HepG2 (cell line): ENCODE data around the gene SYT9. TPM values are rescaled to one million over a fixed set of nuclear protein-coding genes. Genes with fewer than 3 reads are reported as not detected.

Experiments
- ATAC-seq: fragments of 200-7000 bp; cut with Tn5 transposase; 3 replicates; pipeline ENCODE4 v1.9.1; 2020; ENCODE audit warnings: mild to moderate bottlenecking, moderate library complexity
- BruUV-seq: library from RNA; stranded (reverse); fragments of 400-500 nt; replicated peaks from 2 replicates; lab custom pipeline; 2021; lab: Mats Ljungman, UMichigan
- CTCF ChIA-PET: fragments of 300-600 bp; formaldehyde crosslinking; extraction: SDS; loops from one replicate; lab custom pipeline; 2021; ENCODE audit warnings: low total read pairs, inconsistent platforms, low intra/inter-chr PET ratio; lab: Yijun Ruan, JAX
- POLR2A ChIA-PET: fragments of 350-600 bp; sonication (Branson Sonifier 250); formaldehyde crosslinking; loops from one replicate; lab custom pipeline; 2020; ENCODE audit warnings: antibody characterized with exemption, inconsistent platforms; lab: Yijun Ruan, JAX
- DNase-seq: peaks from one replicate; pipeline ENCODE4 v3.0.0-alpha.2; 2015; ENCODE audit warnings: low spot score
- FAIRE-seq: peaks from 3 replicates; lab custom pipeline; 2011; peaks lifted over from hg19 to GRCh38; lab: Jason Lieb, UNC
- H2AFZ ChIP-seq: one replicate; pipeline ENCODE4 v1.6.1; 2011; ENCODE audit warnings: low read length, inconsistent platforms
- H3K27ac ChIP-seq: fragments of 300-600 bp; 3 replicates; pipeline ENCODE4 v1.8.0; 2011; ENCODE audit warnings: mixed run types, mild to moderate bottlenecking, mixed read lengths, low read length, inconsistent platforms; ENCODE audit not compliant: insufficient read depth; ENCODE audit errors: extremely low read length
- H3K27me3 ChIP-seq, 2 experiments: fragments of 200-600 bp in 1 of 2; 2 replicates in 1 of 2; 3 replicates in 1 of 2; pipeline versions ENCODE4 v1.6.0 to v1.8.0; 2011; ENCODE audit warnings: low read length in 2 of 2, mild to moderate bottlenecking in 2 of 2, moderate library complexity in 2 of 2, inconsistent platforms in 1 of 2; ENCODE audit not compliant: insufficient read depth in 2 of 2, control insufficient read depth in 1 of 2
- H3K36me3 ChIP-seq, 2 experiments: fragments of 200-600 bp in 1 of 2; replicated peaks in 1 of 2; 2 replicates in 1 of 2; 3 replicates in 1 of 2; pipeline versions ENCODE4 v1.5.1 to v1.8.0; 2011; ENCODE audit warnings: low read length in 2 of 2, inconsistent platforms in 1 of 2; ENCODE audit not compliant: insufficient read depth in 2 of 2, control insufficient read depth in 1 of 2
- H3K4me1 ChIP-seq: 2 replicates; pipeline ENCODE4 v1.5.1; 2012; ENCODE audit warnings: low read length, inconsistent platforms; ENCODE audit not compliant: insufficient read depth
- H3K4me2 ChIP-seq: 2 replicates; pipeline ENCODE4 v1.6.0; 2011; ENCODE audit warnings: low read depth, low read length, inconsistent platforms
- H3K4me3 ChIP-seq, 3 experiments: fragments of 200-600 bp in 1 of 3; sonication (generic), shearing (Covaris generic) in 1 of 3; replicated peaks in 1 of 3; 2 replicates each; pipeline ENCODE4 v1.5.1; 2011 to 2016; ENCODE audit warnings: low read length in 3 of 3, inconsistent platforms in 2 of 3, low read depth in 2 of 3, mild to moderate bottlenecking in 2 of 3, control low read depth in 1 of 3, mixed read lengths in 1 of 3; ENCODE audit not compliant: insufficient read depth in 1 of 3
- H3K79me2 ChIP-seq: one replicate; pipeline ENCODE4 v1.6.1; 2011; ENCODE audit warnings: low read length, inconsistent platforms; ENCODE audit not compliant: insufficient read depth
- H3K9ac ChIP-seq: 2 replicates; pipeline ENCODE4 v1.6.0; 2011; ENCODE audit warnings: mild to moderate bottlenecking, low read depth, low read length, inconsistent platforms; ENCODE audit not compliant: insufficient read depth
- H3K9me3 ChIP-seq: 2 replicates; pipeline ENCODE4 v1.5.1; 2012; ENCODE audit warnings: mild to moderate bottlenecking, low read length
- H4K20me1 ChIP-seq: 2 replicates; pipeline ENCODE4 v1.6.0; 2011; ENCODE audit warnings: inconsistent platforms, mild to moderate bottlenecking, low read length, moderate library complexity; ENCODE audit not compliant: insufficient read depth
- AHR ChIP-seq: IDR thresholded peaks from 2 replicates; pipeline ENCODE4 v1.6.1; 2018; ENCODE audit warnings: missing genetic modification reagents, missing compliant biosample characterization
- E2F2 ChIP-seq: sonication (generic); formaldehyde crosslinking; IDR thresholded peaks from 2 replicates; pipeline ENCODE4 v1.4.0; 2020; ENCODE audit warnings: missing genetic modification reagents, borderline replicate concordance
- FOXC1 ChIP-seq: sonication (generic); formaldehyde crosslinking; IDR thresholded peaks from 2 replicates; pipeline ENCODE4 v1.8.0; 2022; ENCODE audit warnings: mild to moderate bottlenecking, missing genetic modification reagents, borderline replicate concordance
- FOXK1 ChIP-seq: sonication (generic); formaldehyde crosslinking; IDR thresholded peaks from 2 replicates; pipeline ENCODE4 v1.4.0; 2020; ENCODE audit warnings: low read depth, missing genetic modification reagents, borderline replicate concordance
- HNF1B ChIP-seq: sonication (generic); formaldehyde crosslinking; IDR thresholded peaks from 2 replicates; pipeline ENCODE4 v1.5.1; 2020; ENCODE audit warnings: mild to moderate bottlenecking, moderate library complexity, missing genetic modification reagents
- HOXA5 ChIP-seq: sonication (generic); formaldehyde crosslinking; IDR thresholded peaks from 2 replicates; pipeline ENCODE4 v1.4.0; 2020; ENCODE audit warnings: missing genetic modification reagents
- KMT2B ChIP-seq: IDR thresholded peaks from 2 replicates; pipeline ENCODE4 v1.6.1; 2016; ENCODE audit warnings: missing genetic modification reagents, missing compliant biosample characterization
- NFKB2 ChIP-seq: sonication (generic); formaldehyde crosslinking; IDR thresholded peaks from 2 replicates; pipeline ENCODE4 v1.4.0; 2020; ENCODE audit warnings: missing genetic modification reagents, borderline replicate concordance
- REPIN1 ChIP-seq: sonication (generic); formaldehyde crosslinking; IDR thresholded peaks from 2 replicates; pipeline ENCODE4 v1.8.0; 2022; ENCODE audit warnings: missing genetic modification reagents, low read depth, mild to moderate bottlenecking, borderline replicate concordance
- SALL2 ChIP-seq: sonication (generic); formaldehyde crosslinking; IDR thresholded peaks from 2 replicates; pipeline ENCODE4 v1.8.1; 2023; ENCODE audit warnings: mild to moderate bottlenecking, missing genetic modification reagents, inconsistent platforms
- TCF7L2 ChIP-seq: IDR thresholded peaks from 2 replicates; pipeline ENCODE4 v1.6.1; 2011; ENCODE audit warnings: mild to moderate bottlenecking, low read depth, low read length, moderate library complexity
- ZBTB8A ChIP-seq: sonication (generic); formaldehyde crosslinking; IDR thresholded peaks from 2 replicates; pipeline ENCODE4 v1.4.0; 2020; ENCODE audit warnings: mild to moderate bottlenecking, low read depth, missing genetic modification reagents, borderline replicate concordance
- ZFP41 ChIP-seq: sonication (generic); formaldehyde crosslinking; IDR thresholded peaks from 2 replicates; pipeline ENCODE4 v1.4.0; 2020; ENCODE audit warnings: mild to moderate bottlenecking, missing genetic modification reagents, borderline replicate concordance
- ZNF274 ChIP-seq: sonication (generic); formaldehyde crosslinking; IDR thresholded peaks from 2 replicates; pipeline ENCODE4 v1.5.1; 2020; ENCODE audit warnings: mild to moderate bottlenecking, missing genetic modification reagents
- ZNF414 ChIP-seq: sonication (generic); formaldehyde crosslinking; IDR thresholded peaks from 2 replicates; pipeline ENCODE4 v1.5.0; 2020; ENCODE audit warnings: missing genetic modification reagents
- WGBS: methylation state at CpG from one replicate; pipeline ENCODE4 v1.1.6; 2017; ENCODE audit warnings: low lambda C conversion rate; 5-methylcytosine and 5-hydroxymethylcytosine counted together
- in situ Hi-C: cut with HindIII; loops from 2 replicates; pipeline ENCODE4 v1.10.0; 2017; ENCODE audit warnings: low pct_unique_long_range_greater_than_20kb; ENCODE audit not compliant: extremely low pct_ligation_motif_present
- intact Hi-C: fragments of 100-400 bp; cut with micrococcal nuclease; formaldehyde crosslinking; loops from one replicate; pipeline ENCODE4 v1.10.0; 2022; ENCODE audit not compliant: unreplicated experiment
- polyA plus RNA-seq, 8 experiments: library from polyadenylated mRNA; depleted of rRNA in 3 of 8; stranded (reverse) in 7 of 8; unstranded in 1 of 8; fragments of >200 nt; fragmentation: Illumina TruSeq in 4 of 8; extraction: Trizol in 4 of 8; gene quantifications; 2 replicates each; pipeline versions ENCODE4 v1.2.1 to v1.2.3, GENCODE V29; 2011 to 2016; ENCODE audit warnings: low read depth in 4 of 8, missing spikeins in 1 of 8, mixed read lengths in 1 of 8; ENCODE audit not compliant: insufficient read depth in 1 of 8
- total RNA-seq, 5 experiments: library from RNA; depleted of rRNA; stranded (reverse); fragments of >200 nt; fragmentation: Illumina TruSeq; extraction: Trizol; gene quantifications; 2 replicates each; pipeline ENCODE4 v1.2.3, GENCODE V29; 2016; ENCODE audit warnings: low read depth in 1 of 5

SYT9 gene
- total and polyA plus RNA-seq, 2 of the 13 experiments (the other 11 are each of a cell fraction or from before 2014, with no cell fraction given), result not detected

- TF ChIP-seq ZFP41 (no peak), HNF1B (CRISPR knock-in tag) (no peak)
Measured at GRCh38 chr11:7251487-7251835, 243 bp upstream of the SYT9 start (continued).

- FAIRE-seq, result no peak
- no peak overlapping the region; a peak in 1 of 6 replicates for H3K4me3 ChIP-seq
- H3K9ac ChIP-seq, result no peak overlapping the region
- ChIA-PET POLR2A (no interaction called here), CTCF (no interaction called here)
- H3K27ac ChIP-seq, result no peak overlapping the region
- H3K79me2 ChIP-seq, result no peaks in the 10 kb centered on the region
- TF ChIP-seq SALL2 (CRISPR knock-in tag), result no peak
- BruUV-seq, result no TSS peak
- no peak for DNase-seq
- H2AFZ ChIP-seq, result no peak overlapping the region
- H3K9me3 ChIP-seq, result no peaks in the 10 kb centered on the region
- in situ Hi-C loops (no loop called here), intact Hi-C loops (no loop called here)
- peaks cover 7 to 54% of the 10 kb centered on the region in 2 experiments for H3K27me3 ChIP-seq
- 39% methylated on average over 29 of the region's 33 CpGs for WGBS
- no peak for ATAC-seq
- H4K20me1 ChIP-seq, result no peaks in the 10 kb centered on the region
- no peak overlapping the region for H3K4me2 ChIP-seq
- no peaks in the 10 kb centered on the region for H3K36me3 ChIP-seq
- H3K4me1 ChIP-seq, result no peaks in the 10 kb centered on the region
Measured at GRCh38 chr11:7252683-7253213, 1.0 kb downstream of the SYT9 start.

GRCh38 chr11:7253800-7254199, 2.1 kb downstream of the SYT9 start:
- in situ Hi-C loops, result no loop called here
- FAIRE-seq (no peak), DNase-seq (no peak), ATAC-seq (no peak)
- 1% methylated on average over 6 of the region's 6 CpGs for WGBS
- POLR2A ChIA-PET, result no interaction called here
- CTCF ChIA-PET, result no interaction called here
- Histone ChIP-seq H4K20me1 (no peaks in the 10 kb centered on the region), H3K4me2 (no peak overlapping the region), H3K36me3 (no peaks in the 10 kb centered on the region), H3K9me3 (no peaks in the 10 kb centered on the region), H3K27ac (no peak overlapping the region), H2AFZ (no peak overlapping the region), H3K4me3 (no peak overlapping the region), H3K4me1 (no peaks in the 10 kb centered on the region), H3K9ac (no peak overlapping the region), H3K79me2 (no peaks in the 10 kb centered on the region), H3K27me3 (peaks cover 7 to 54% of the 10 kb centered on the region in 2 experiments)
- intact Hi-C loops, result no loop called here
- BruUV-seq, result no TSS peak
- no peak for TF ChIP-seq FOXC1
- no peak for TF ChIP-seq HOXA5
- no peak for TF ChIP-seq AHR (CRISPR knock-in tag)
- no peak for TF ChIP-seq ZBTB8A (CRISPR knock-in tag)
- TF ChIP-seq TCF7L2, result no peak
- no peak for TF ChIP-seq ZNF274 (CRISPR knock-in tag)
- TF ChIP-seq REPIN1 (CRISPR knock-in tag), result no peak
- no peak for TF ChIP-seq FOXK1
- no peak for TF ChIP-seq NFKB2
- no peak for TF ChIP-seq KMT2B (CRISPR knock-in tag)
- TF ChIP-seq E2F2 (CRISPR knock-in tag), result no peak
- no peak for TF ChIP-seq ZNF414 (CRISPR knock-in tag)
